ENCODE results near the gene RUSF1. TPM values are rescaled to one million over a fixed set of nuclear protein-coding genes. Genes with fewer than 3 reads are reported as not detected.

Gene RUSF1
- polyA plus RNA-seq, 1 of the 3 experiments (the other 2 are of a cell fraction): 36.5 TPM

DNA sequence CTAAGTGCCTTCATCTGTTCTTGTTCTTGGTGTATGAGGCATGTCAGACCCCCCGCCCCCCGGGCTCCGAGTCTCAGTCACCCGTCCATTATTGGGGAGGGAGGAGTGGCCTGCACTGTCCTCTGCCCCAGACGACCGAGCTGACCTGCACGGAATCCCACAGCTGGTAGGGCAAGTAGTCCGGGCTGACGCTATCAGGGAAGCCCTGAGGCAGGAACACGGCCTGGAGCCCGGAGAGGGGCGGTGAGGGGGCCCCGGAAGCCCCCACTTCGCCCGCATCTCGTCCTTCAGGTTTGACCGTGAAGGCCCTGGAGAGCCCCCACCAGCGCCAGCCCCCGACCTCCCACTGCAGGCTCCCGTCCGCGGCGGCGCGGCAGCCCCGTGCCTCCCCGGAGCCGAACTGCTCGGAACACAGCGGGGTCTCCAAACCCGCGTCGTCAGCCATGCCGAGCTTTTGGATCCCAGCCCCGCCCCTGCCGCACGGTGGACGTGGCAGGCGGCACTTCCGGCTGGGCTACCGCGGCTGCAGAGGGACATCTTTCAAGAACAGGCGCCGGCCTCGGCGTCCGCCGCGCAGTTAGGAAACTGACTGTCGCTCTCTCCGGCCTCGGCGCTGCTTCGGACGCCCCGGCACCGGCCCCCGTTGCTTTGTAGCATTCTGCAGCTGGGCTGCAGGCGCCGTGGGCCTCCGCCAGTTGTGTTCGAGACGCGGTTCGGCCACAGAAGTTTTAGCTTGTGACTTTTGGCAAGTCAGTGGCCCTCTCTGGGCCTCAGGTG is at the start of gene RUSF1 (continued):
- TF ChIP-seq, protein P1, sequence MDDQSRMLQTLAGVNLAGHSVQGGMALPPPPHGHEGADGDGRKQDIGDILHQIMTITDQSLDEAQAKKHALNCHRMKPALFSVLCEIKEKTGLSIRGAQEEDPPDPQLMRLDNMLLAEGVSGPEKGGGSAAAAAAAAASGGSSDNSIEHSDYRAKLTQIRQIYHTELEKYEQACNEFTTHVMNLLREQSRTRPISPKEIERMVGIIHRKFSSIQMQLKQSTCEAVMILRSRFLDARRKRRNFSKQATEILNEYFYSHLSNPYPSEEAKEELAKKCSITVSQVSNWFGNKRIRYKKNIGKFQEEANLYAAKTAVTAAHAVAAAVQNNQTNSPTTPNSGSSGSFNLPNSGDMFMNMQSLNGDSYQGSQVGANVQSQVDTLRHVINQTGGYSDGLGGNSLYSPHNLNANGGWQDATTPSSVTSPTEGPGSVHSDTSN (IDR thresholded peaks at IDR 0.05): 0 out of 2 replicates have a peak, but pooled peaks have one; percentile 20
- TF ChIP-seq GABPA (IDR thresholded peaks at IDR 0.05; ENCODE audit: low read depth): peak; percentile 84
- no peak for TF ChIP-seq SMC3 (IDR thresholded peaks at IDR 0.05; ENCODE audit: low read depth, low read length)
- peak; percentile 67; the same call in 1 of the 2 replicates for TF ChIP-seq SIN3A (IDR thresholded peaks at IDR 0.05; ENCODE audit: borderline replicate concordance, low read depth, low read length)
- TF ChIP-seq POLR2AphosphoS5 (IDR thresholded peaks at IDR 0.05; ENCODE audit: low read depth, low read length): peak; percentile 91
- no peak for TF ChIP-seq USF2 (IDR thresholded peaks at IDR 0.05; ENCODE audit: borderline replicate concordance, low read depth, low read length)
- TF ChIP-seq JUND (IDR thresholded peaks at IDR 0.05): no peak

DNA sequence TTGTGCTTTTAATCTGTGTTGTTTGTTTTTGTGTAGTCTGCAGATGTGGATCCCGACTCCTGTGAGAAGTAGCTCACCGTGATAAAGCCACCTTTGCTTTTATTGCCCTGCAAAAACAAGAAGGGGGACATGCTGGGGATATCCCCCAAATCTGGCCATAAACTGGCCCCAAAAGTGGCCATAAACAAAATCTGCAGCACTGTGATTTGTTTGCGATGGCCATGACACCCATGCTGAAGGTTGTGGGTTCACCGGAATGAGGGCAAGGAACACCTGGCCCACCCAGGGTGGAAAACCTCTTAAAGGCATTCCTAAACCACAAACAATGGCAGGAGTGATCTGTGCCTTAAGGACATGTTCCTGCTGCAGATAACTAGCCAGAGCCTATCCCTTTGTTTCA is 34.6 kb upstream of the RUSF1 start:
- WGBS (ENCODE audit: low lambda C conversion rate): 0% methylated on average over 2 of the region's 4 CpGs
- Histone ChIP-seq H3K27me3 (ENCODE audit: insufficient read depth) (peaks cover 16% of the 10 kb centered on the region; the same call in 1 of the 2 replicates), H3F3A (replicated peaks; ENCODE audit: insufficient read depth) (no peaks in the 10 kb centered on the region), H3K4me2 (no peak overlapping the region), H2AFZ (ENCODE audit: low read depth) (no peak overlapping the region), H3K9me2 (no peaks in the 10 kb centered on the region), H3K9me3 (no peaks in the 10 kb centered on the region), H3K36me3 (replicated peaks in 1 of 2; ENCODE audit: control insufficient read depth in 1 of 2, insufficient read depth in 2 of 2, low read length in 1 of 2) (no peaks in the 10 kb centered on the region), H3K79me2 (ENCODE audit: insufficient read depth) (no peaks in the 10 kb centered on the region), H3K27ac (ENCODE audit: low read depth in 2 of 2, low read length in 1 of 2) (no peak overlapping the region), H3K4me1 (ENCODE audit: control insufficient read depth in 1 of 2, insufficient read depth in 2 of 2, low read depth in 1 of 2, low read length in 1 of 2) (peaks cover 0 to under 1% of the 10 kb centered on the region in 2 experiments; a peak in 1 of 4 replicates), H4K20me1 (ENCODE audit: insufficient read depth) (no peaks in the 10 kb centered on the region), H3K9ac (no peak overlapping the region), H3K4me3 (ENCODE audit: low read depth in 2 of 2, low read length in 1 of 2) (no peak overlapping the region)
- DNase-seq: no peak
- POLR2A ChIA-PET: no interaction called here
- CTCF ChIA-PET: no interaction called here
- no peak for TF ChIP-seq SIN3A (IDR thresholded peaks at IDR 0.05; ENCODE audit: borderline replicate concordance, low read depth, low read length)
- TF ChIP-seq ELF1 (IDR thresholded peaks at IDR 0.05): no peak
- TF ChIP-seq MXI1 (IDR thresholded peaks at IDR 0.05; ENCODE audit: low read depth, low read length): no peak
- TF ChIP-seq, protein P2, sequence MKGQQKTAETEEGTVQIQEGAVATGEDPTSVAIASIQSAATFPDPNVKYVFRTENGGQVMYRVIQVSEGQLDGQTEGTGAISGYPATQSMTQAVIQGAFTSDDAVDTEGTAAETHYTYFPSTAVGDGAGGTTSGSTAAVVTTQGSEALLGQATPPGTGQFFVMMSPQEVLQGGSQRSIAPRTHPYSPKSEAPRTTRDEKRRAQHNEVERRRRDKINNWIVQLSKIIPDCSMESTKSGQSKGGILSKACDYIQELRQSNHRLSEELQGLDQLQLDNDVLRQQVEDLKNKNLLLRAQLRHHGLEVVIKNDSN (IDR thresholded peaks at IDR 0.05; ENCODE audit: borderline replicate concordance, low read depth): no peak
- TF ChIP-seq, protein P3, sequence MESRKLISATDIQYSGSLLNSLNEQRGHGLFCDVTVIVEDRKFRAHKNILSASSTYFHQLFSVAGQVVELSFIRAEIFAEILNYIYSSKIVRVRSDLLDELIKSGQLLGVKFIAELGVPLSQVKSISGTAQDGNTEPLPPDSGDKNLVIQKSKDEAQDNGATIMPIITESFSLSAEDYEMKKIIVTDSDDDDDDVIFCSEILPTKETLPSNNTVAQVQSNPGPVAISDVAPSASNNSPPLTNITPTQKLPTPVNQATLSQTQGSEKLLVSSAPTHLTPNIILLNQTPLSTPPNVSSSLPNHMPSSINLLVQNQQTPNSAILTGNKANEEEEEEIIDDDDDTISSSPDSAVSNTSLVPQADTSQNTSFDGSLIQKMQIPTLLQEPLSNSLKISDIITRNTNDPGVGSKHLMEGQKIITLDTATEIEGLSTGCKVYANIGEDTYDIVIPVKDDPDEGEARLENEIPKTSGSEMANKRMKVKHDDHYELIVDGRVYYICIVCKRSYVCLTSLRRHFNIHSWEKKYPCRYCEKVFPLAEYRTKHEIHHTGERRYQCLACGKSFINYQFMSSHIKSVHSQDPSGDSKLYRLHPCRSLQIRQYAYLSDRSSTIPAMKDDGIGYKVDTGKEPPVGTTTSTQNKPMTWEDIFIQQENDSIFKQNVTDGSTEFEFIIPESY (IDR thresholded peaks at IDR 0.05; ENCODE audit: borderline replicate concordance, low read depth): no peak
- no peak for TF ChIP-seq TAF1 (IDR thresholded peaks at IDR 0.05; ENCODE audit: borderline replicate concordance, low read depth, low read length)
- TF ChIP-seq MEF2A (IDR thresholded peaks at IDR 0.05; ENCODE audit: borderline replicate concordance, low read depth): no peak
- TF ChIP-seq GABPA (IDR thresholded peaks at IDR 0.05; ENCODE audit: low read depth): no peak
- TF ChIP-seq SMC3 (IDR thresholded peaks at IDR 0.05; ENCODE audit: low read depth, low read length): no peak
- no peak for TF ChIP-seq MAX (IDR thresholded peaks at IDR 0.05; ENCODE audit: low read depth)
- no peak for TF ChIP-seq GATA2 (CRISPR knock-in tag; IDR thresholded peaks at IDR 0.05)
- TF ChIP-seq FOSL2 (IDR thresholded peaks at IDR 0.05; ENCODE audit: borderline replicate concordance, low read depth): no peak
- no peak for TF ChIP-seq RFX5 (IDR thresholded peaks at IDR 0.05; ENCODE audit: low read length)
- TF ChIP-seq NRF1 (IDR thresholded peaks at IDR 0.05; ENCODE audit: low read depth, low read length): no peak
- TF ChIP-seq, protein P4, sequence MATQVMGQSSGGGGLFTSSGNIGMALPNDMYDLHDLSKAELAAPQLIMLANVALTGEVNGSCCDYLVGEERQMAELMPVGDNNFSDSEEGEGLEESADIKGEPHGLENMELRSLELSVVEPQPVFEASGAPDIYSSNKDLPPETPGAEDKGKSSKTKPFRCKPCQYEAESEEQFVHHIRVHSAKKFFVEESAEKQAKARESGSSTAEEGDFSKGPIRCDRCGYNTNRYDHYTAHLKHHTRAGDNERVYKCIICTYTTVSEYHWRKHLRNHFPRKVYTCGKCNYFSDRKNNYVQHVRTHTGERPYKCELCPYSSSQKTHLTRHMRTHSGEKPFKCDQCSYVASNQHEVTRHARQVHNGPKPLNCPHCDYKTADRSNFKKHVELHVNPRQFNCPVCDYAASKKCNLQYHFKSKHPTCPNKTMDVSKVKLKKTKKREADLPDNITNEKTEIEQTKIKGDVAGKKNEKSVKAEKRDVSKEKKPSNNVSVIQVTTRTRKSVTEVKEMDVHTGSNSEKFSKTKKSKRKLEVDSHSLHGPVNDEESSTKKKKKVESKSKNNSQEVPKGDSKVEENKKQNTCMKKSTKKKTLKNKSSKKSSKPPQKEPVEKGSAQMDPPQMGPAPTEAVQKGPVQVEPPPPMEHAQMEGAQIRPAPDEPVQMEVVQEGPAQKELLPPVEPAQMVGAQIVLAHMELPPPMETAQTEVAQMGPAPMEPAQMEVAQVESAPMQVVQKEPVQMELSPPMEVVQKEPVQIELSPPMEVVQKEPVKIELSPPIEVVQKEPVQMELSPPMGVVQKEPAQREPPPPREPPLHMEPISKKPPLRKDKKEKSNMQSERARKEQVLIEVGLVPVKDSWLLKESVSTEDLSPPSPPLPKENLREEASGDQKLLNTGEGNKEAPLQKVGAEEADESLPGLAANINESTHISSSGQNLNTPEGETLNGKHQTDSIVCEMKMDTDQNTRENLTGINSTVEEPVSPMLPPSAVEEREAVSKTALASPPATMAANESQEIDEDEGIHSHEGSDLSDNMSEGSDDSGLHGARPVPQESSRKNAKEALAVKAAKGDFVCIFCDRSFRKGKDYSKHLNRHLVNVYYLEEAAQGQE (IDR thresholded peaks at IDR 0.05; ENCODE audit: low read depth, low read length): no peak
